GM12873 (cell line): Measurements from ENCODE around the gene FHL1.

Experiments
- CTCF ChIP-seq: IDR thresholded peaks from 2 replicates; pipeline ENCODE4 v1.5.1; 2012; ENCODE audit warnings: low read depth, mild to moderate bottlenecking, moderate library complexity, low read length, control low read depth; ENCODE audit not compliant: insufficient read depth; ENCODE audit errors: missing control alignments

FHL1 gene

DNA sequence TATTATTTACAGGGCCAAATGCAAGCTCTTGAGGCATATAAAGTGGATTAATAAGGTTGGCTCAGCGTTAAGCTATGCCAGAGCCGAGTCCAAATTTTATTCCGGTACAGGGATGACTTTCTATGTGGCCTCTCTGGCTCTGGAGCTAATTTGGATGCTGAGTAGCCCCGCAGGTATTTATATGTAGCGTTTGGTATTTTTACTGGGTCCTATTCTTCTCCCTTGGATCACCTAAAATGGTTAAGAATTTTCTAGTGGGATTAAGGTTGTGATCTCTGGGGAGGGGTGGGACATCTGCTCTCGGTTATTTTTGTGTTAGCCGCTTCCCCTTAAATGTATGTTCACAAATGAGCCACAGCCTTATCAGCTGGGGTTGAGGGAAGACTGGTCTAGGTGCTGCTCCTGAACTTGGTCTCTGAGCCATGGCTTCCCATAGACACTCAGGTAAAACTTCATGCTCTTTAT is 49.4 kb downstream of the FHL1 start:
- TF ChIP-seq CTCF, result no peak

DNA sequence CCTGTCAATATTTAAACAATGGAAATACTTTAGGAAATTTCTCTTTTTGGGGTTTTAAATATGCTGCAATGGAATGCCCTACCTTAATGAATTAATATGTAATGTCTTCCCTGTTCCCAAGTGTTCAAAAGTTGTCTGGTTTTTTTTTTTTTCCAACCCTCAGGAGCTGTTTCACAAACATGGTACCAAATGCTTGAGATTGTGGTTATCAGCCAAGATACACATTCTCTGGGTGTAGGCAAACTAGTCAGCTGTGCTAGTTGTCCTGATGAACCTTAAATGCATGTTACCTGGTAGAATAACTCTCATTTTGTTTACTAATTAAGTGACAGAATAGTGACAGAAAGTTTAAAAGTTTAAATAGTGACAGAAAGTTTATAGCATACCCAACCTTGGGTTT is 50.7 kb downstream of the FHL1 start:
- no peak for TF ChIP-seq CTCF

- TF ChIP-seq CTCF, result no peak
Measured at GRCh38 chrX:136198678-136199243, 51.4 kb downstream of the FHL1 start.

GRCh38 chrX:136199365-136199764 is 52.0 kb downstream of the FHL1 start:
- no peak for TF ChIP-seq CTCF

GRCh38 chrX:136200466-136200865 is 53.1 kb downstream of the FHL1 start:
- TF ChIP-seq CTCF, result peak; percentile 36

DNA sequence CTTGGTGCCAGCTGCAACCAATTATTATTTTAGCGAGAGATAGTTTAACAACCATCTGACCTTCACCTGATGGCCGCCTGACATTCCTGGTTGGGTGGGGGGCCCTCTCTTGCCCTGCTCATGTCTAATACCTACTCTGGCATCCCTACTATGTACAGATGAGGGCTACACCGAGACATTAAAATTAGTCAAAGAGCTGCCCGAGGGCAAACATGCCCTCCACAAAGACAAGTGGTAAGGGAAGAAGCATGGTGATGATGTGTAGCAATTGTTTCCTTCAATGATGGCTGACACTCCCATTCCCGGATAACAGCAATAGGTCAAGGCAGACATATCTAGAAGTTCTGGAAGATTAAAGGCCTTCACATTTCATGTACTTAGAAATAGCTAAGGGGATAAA is 54.3 kb downstream of the FHL1 start:
- no peak for TF ChIP-seq CTCF

DNA sequence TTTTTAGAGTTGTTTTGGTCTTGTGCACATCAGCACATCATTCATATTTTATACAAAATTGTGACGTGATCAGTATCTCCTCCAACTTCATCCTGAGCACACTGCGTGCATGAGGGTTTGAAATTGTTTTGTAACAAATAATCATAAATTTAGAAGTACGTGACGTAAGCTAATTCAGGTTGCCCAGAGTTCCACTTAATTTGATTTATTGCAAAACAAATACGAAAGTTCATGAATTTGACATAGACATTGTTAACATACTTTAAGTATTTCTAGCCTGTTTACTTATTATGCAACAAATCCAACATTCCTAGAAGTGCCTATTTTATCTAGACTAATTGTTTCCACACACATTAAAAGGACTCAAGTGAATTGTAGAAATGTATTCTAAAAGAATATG is 55.6 kb downstream of the FHL1 start:
- no peak for TF ChIP-seq CTCF

DNA sequence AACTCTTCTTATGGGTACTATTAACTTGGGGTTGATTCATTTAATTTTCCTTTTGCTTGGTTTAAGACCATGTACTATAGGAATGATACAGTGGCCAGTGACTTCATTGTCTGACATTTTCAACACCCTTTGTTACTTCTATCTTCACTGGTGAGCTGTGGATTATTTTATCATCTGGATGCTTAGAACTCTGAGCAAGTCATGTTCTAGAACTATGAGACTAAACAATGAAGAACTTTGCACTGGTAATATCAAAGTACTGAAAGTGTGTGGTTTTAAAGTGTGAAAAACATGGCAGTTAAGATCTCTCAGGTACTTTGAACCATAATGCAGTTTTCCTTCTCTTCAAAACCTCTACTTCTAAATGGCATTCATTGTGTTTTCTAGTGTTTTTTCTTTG is 56.1 kb downstream of the FHL1 start:
- TF ChIP-seq CTCF, result no peak
